HepG2 (cell line): Measurements from ENCODE around the gene PAM16. TPM values are rescaled to one million over a fixed set of nuclear protein-coding genes. Genes with fewer than 3 reads are reported as not detected.

Experiments
- AFF4 ChIP-seq: sonication (generic); formaldehyde crosslinking; IDR thresholded peaks from 2 replicates; pipeline ENCODE4 v1.4.0; 2020; ENCODE audit warnings: missing genetic modification reagents
- AGO1 ChIP-seq: fragments of 200-400 bp; formaldehyde crosslinking; IDR thresholded peaks from 2 replicates; pipeline ENCODE4 v1.6.1; 2017; ENCODE audit warnings: mild to moderate bottlenecking, low read depth, low read length, moderate library complexity; ENCODE audit not compliant: poor library complexity, severe bottlenecking
- ARNT ChIP-seq: fragments of 450-650 bp; IDR thresholded peaks from 2 replicates; pipeline ENCODE4 v1.6.1; 2017
- ASH2L ChIP-seq: fragments of 300-600, 200-600 bp; sonication (generic); IDR thresholded peaks from 2 replicates; pipeline ENCODE4 v1.7.0; 2017; ENCODE audit warnings: low read depth, mild to moderate bottlenecking, moderate library complexity, mixed read lengths, low read length; ENCODE audit not compliant: insufficient read length
- CC2D1A ChIP-seq: sonication (generic); formaldehyde crosslinking; IDR thresholded peaks from 2 replicates; pipeline ENCODE4 v1.8.1; 2023; ENCODE audit warnings: mild to moderate bottlenecking, missing genetic modification reagents
- DMAP1 ChIP-seq: IDR thresholded peaks from 2 replicates; pipeline ENCODE4 v1.6.1; 2016
- ELF3 ChIP-seq: IDR thresholded peaks from 2 replicates; pipeline ENCODE4 v1.6.1; 2016; ENCODE audit warnings: missing genetic modification reagents, missing compliant biosample characterization
- EP300 ChIP-seq, 3 experiments: sonication (generic) in 1 of 3; formaldehyde crosslinking in 1 of 3; IDR thresholded peaks; 2 replicates each; pipeline versions ENCODE4 v1.5.1 to v1.6.1; 2011 to 2020; ENCODE audit warnings: low read depth in 2 of 3, low read length in 2 of 3, borderline replicate concordance in 1 of 3, improper control_type of control experiment in 1 of 3, mild to moderate bottlenecking in 1 of 3, missing genetic modification reagents in 1 of 3, moderate library complexity in 1 of 3
- FOSL2 ChIP-seq: sonication (generic); formaldehyde crosslinking; IDR thresholded peaks from 2 replicates; pipeline ENCODE4 v1.4.0; 2020; ENCODE audit warnings: missing genetic modification reagents
- FOXA3 ChIP-seq: IDR thresholded peaks from 2 replicates; pipeline ENCODE4 v1.6.1; 2016; ENCODE audit warnings: missing genetic modification reagents, missing compliant biosample characterization
- HHEX ChIP-seq: IDR thresholded peaks from 2 replicates; pipeline ENCODE4 v1.6.1; 2016; ENCODE audit warnings: control low read depth
- IKZF4 ChIP-seq: sonication (generic); formaldehyde crosslinking; IDR thresholded peaks from 2 replicates; pipeline ENCODE4 v1.5.1; 2020; ENCODE audit warnings: borderline replicate concordance, mild to moderate bottlenecking, low read depth, missing genetic modification reagents; ENCODE audit errors: not compliant biosample characterization
- PRMT3 ChIP-seq: sonication (generic); formaldehyde crosslinking; IDR thresholded peaks from 2 replicates; pipeline ENCODE4 v1.8.1; 2022; ENCODE audit warnings: low read depth, mild to moderate bottlenecking, moderate library complexity, missing genetic modification reagents, borderline replicate concordance
- RBM22 ChIP-seq: fragments of 200-400 bp; formaldehyde crosslinking; optimal IDR thresholded peaks from 2 replicates; pipeline ENCODE3; 2017; ENCODE audit warnings: mild to moderate bottlenecking, low read length, moderate library complexity
- TP53 ChIP-seq: sonication (generic); formaldehyde crosslinking; conservative IDR thresholded peaks from 2 replicates; pipeline ENCODE4 v1.4.0; 2020; ENCODE audit warnings: missing genetic modification reagents
- TSC22D2 ChIP-seq: sonication (generic); formaldehyde crosslinking; IDR thresholded peaks from 2 replicates; pipeline ENCODE4 v1.5.1; 2020; ENCODE audit warnings: missing genetic modification reagents, mild to moderate bottlenecking, borderline replicate concordance
- ZBTB38 ChIP-seq: sonication (generic); formaldehyde crosslinking; IDR thresholded peaks from 2 replicates; pipeline ENCODE4 v1.5.1; 2020; ENCODE audit warnings: mild to moderate bottlenecking, missing genetic modification reagents
- ZBTB7B ChIP-seq: sonication (generic); formaldehyde crosslinking; IDR thresholded peaks from 2 replicates; pipeline ENCODE4 v1.4.0; 2020; ENCODE audit warnings: missing genetic modification reagents
- ZFP36L1 ChIP-seq: sonication (generic); formaldehyde crosslinking; IDR thresholded peaks from 2 replicates; pipeline ENCODE4 v1.8.0; 2022; ENCODE audit warnings: mild to moderate bottlenecking, missing genetic modification reagents, moderate library complexity
- ZNF496 ChIP-seq: sonication (generic); formaldehyde crosslinking; IDR thresholded peaks from 2 replicates; pipeline ENCODE4 v1.8.1; 2023; ENCODE audit warnings: mild to moderate bottlenecking, moderate library complexity, missing genetic modification reagents; ENCODE audit not compliant: insufficient replicate concordance
- ZNF547 ChIP-seq: sonication (generic); formaldehyde crosslinking; IDR thresholded peaks from 2 replicates; pipeline ENCODE4 v1.5.1; 2020; ENCODE audit warnings: mild to moderate bottlenecking, missing genetic modification reagents
- ZNF580 ChIP-seq: IDR thresholded peaks from 2 replicates; pipeline ENCODE4 v1.6.1; 2016; ENCODE audit warnings: low read depth, borderline replicate concordance
- ZNF614 ChIP-seq: IDR thresholded peaks from 2 replicates; pipeline ENCODE4 v1.6.1; 2018; ENCODE audit warnings: missing biosample characterization, missing genetic modification reagents, inconsistent platforms, borderline replicate concordance
- ZNF616 ChIP-seq: sonication (generic); formaldehyde crosslinking; IDR thresholded peaks from 2 replicates; pipeline ENCODE4 v1.5.0; 2020; ENCODE audit warnings: low read depth, mild to moderate bottlenecking, missing genetic modification reagents
- ZNF713 ChIP-seq: sonication (generic); formaldehyde crosslinking; IDR thresholded peaks from 2 replicates; pipeline ENCODE4 v1.4.0; 2020; ENCODE audit warnings: mild to moderate bottlenecking, missing genetic modification reagents
- ZNF773 ChIP-seq: sonication (generic); formaldehyde crosslinking; IDR thresholded peaks from 2 replicates; pipeline ENCODE4 v1.4.0; 2020; ENCODE audit warnings: missing genetic modification reagents, borderline replicate concordance
- polyA plus RNA-seq, 8 experiments: library from polyadenylated mRNA; depleted of rRNA in 3 of 8; stranded (reverse) in 7 of 8; unstranded in 1 of 8; fragments of >200 nt; fragmentation: Illumina TruSeq in 4 of 8; extraction: Trizol in 4 of 8; gene quantifications; 2 replicates each; pipeline versions ENCODE4 v1.2.1 to v1.2.3, GENCODE V29; 2011 to 2016; ENCODE audit warnings: low read depth in 4 of 8, missing spikeins in 1 of 8, mixed read lengths in 1 of 8; ENCODE audit not compliant: insufficient read depth in 1 of 8
- total RNA-seq, 5 experiments: library from RNA; depleted of rRNA; stranded (reverse); fragments of >200 nt; fragmentation: Illumina TruSeq; extraction: Trizol; gene quantifications; 2 replicates each; pipeline ENCODE4 v1.2.3, GENCODE V29; 2016; ENCODE audit warnings: low read depth in 1 of 5

Gene PAM16
- total and polyA plus RNA-seq, 2 of the 13 experiments (the other 11 are each of a cell fraction or from before 2014, with no cell fraction given), result 51.5 to 51.8 TPM

GRCh38 chr16:4345836-4346781 is 5.0 kb downstream of the PAM16 start (continued):
- TF ChIP-seq EP300 (IDR thresholded peaks at IDR 0.05; ENCODE audit: low read depth in 2 of 2, low read length in 2 of 2) (peak; percentile 78; a peak in 3 of 4 replicates), EP300 (CRISPR knock-in tag; IDR thresholded peaks at IDR 0.05; ENCODE audit: borderline replicate concordance) (peak; percentile 71; the same call in 1 of the 2 replicates), AFF4 (CRISPR knock-in tag) (no peak), PRMT3 (CRISPR knock-in tag) (no peak), ZNF616 (CRISPR knock-in tag) (no peak), ZNF713 (CRISPR knock-in tag) (no peak), ARNT (no peak), ASH2L (peak; percentile 72), TSC22D2 (CRISPR knock-in tag) (no peak), ZNF547 (CRISPR knock-in tag) (peak; percentile 43; the same call in 1 of the 2 replicates), FOXA3 (CRISPR knock-in tag) (peak; percentile 99), ZNF773 (CRISPR knock-in tag) (no peak), TP53 (CRISPR knock-in tag) (0 out of 2 replicates have a peak, but pooled peaks have one; percentile 35), HHEX (peak; percentile 62; the same call in 1 of the 2 replicates), ZNF614 (CRISPR knock-in tag) (peak; percentile 70; the same call in 1 of the 2 replicates), ZFP36L1 (CRISPR knock-in tag) (no peak), ELF3 (CRISPR knock-in tag) (peak; percentile 46; the same call in 1 of the 2 replicates), AGO1 (no peak), FOSL2 (CRISPR knock-in tag) (peak; percentile 91), RBM22 (peak; percentile 76), ZBTB7B (CRISPR knock-in tag) (peak; percentile 65), ZBTB38 (CRISPR knock-in tag) (no peak), ZNF496 (CRISPR knock-in tag) (no peak), CC2D1A (CRISPR knock-in tag) (no peak), IKZF4 (CRISPR knock-in tag) (no peak), DMAP1 (CRISPR knock-in tag) (0 out of 2 replicates have a peak, but pooled peaks have one; percentile 26), ZNF580 (peak; percentile 49; the same call in 1 of the 2 replicates)
